Stomach (tissue), 4 donors: ENCODE data around the gene FLCN.

Experiments used
- CTCF ChIP-seq, 7 experiments: fragments of 450-650 bp in 4 of 7; fragments of 200-600 bp in 3 of 7; sonication (generic) in 3 of 7; IDR thresholded peaks; one replicate each; pipeline ENCODE4 v1.5.1; 2016 to 2019; ENCODE audit warnings: antibody characterized with exemption in 7 of 7, control low read depth in 2 of 7, mild to moderate bottlenecking in 1 of 7
- EP300 ChIP-seq: sonication (generic); formaldehyde crosslinking; IDR thresholded peaks from one replicate; pipeline ENCODE4 v1.6.1; 2017; ENCODE audit warnings: antibody characterized with exemption
- POLR2A ChIP-seq, 4 donors: fragments of 450-650 bp; IDR thresholded peaks; one replicate each; pipeline ENCODE4 v1.6.1; 2016; ENCODE audit warnings: antibody characterized with exemption in 4 of 4, control low read depth in 2 of 4, mild to moderate bottlenecking in 1 of 4, moderate library complexity in 1 of 4

DNA sequence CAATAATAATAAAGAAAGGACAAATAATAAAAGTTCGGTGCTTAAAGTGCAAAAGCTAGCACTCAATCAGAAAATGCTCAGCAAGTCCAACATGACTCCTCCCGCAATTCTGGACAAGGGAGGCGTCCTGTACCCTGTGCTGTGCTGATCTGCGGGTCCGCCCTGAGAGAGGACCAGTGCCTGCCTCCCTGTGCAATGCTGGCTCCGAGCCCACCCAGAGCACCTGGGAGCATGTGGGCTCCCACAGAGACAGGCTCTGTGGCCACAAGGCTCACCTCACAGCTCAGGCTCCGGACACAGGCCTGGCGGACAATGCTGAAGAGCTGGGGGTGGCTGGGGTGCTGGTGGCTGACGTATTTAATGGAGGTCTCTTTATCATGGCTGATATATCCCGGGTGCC, 11.1 kb downstream of the FLCN start:
- no peak for TF ChIP-seq EP300
- TF ChIP-seq POLR2A (IDR thresholded peaks at IDR 0.05), result no peak
- TF ChIP-seq CTCF (IDR thresholded peaks at IDR 0.05), result no peak
